Neural cell (in vitro differentiated cells): ENCODE measurements around the gene PDE8A. TPM values are rescaled to one million over a fixed set of nuclear protein-coding genes. Genes with fewer than 3 reads are reported as not detected.

ENCODE experiments used
- H2AFZ ChIP-seq: fragments of 200-600, 300-800 bp; sonication (generic), shearing (Covaris generic); 2 replicates; pipeline ENCODE4 v1.6.0; 2014; ENCODE audit warnings: low read depth, mild to moderate bottlenecking, antibody characterized with exemption, low read length, moderate library complexity
- H3F3A ChIP-seq: fragments of 200-600 bp; shearing (Covaris generic); 2 replicates; pipeline ENCODE4 v1.6.1; 2016; ENCODE audit warnings: mild to moderate bottlenecking, moderate library complexity, mixed read lengths, antibody characterized with exemption, low read length; ENCODE audit not compliant: insufficient read depth, poor library complexity, severe bottlenecking
- H3K27ac ChIP-seq: fragments of 200-600, 300-800 bp; sonication (generic), shearing (Covaris generic); 2 replicates; pipeline ENCODE4 v1.5.1; 2014; ENCODE audit warnings: mild to moderate bottlenecking, low read length, moderate library complexity
- H3K27me3 ChIP-seq: fragments of 300-800, 200-600 bp; sonication (generic), shearing (Covaris generic); 2 replicates; pipeline ENCODE4 v1.6.0; 2014; ENCODE audit warnings: mild to moderate bottlenecking, low read depth, low read length, moderate library complexity; ENCODE audit not compliant: insufficient read depth
- H3K36me3 ChIP-seq: fragments of 300-800, 200-600 bp; sonication (generic), shearing (Covaris generic); 2 replicates; pipeline ENCODE4 v1.5.1; 2014; ENCODE audit warnings: mild to moderate bottlenecking, antibody characterized with exemption, low read length, moderate library complexity; ENCODE audit not compliant: insufficient read depth
- H3K4me2 ChIP-seq: fragments of 300-800, 200-600 bp; sonication (generic), shearing (Covaris generic); 2 replicates; pipeline ENCODE4 v1.6.0; 2014; ENCODE audit warnings: mild to moderate bottlenecking, low read length
- H3K4me3 ChIP-seq: fragments of 300-800, 200-600 bp; sonication (generic), shearing (Covaris generic); 2 replicates; pipeline ENCODE4 v1.5.1; 2014; ENCODE audit warnings: mild to moderate bottlenecking, low read length, moderate library complexity
- H3K79me2 ChIP-seq: fragments of 200-600 bp; shearing (Covaris generic); replicated peaks from 2 replicates; pipeline ENCODE4 v1.6.0; 2014; ENCODE audit warnings: mild to moderate bottlenecking, low read length, moderate library complexity; ENCODE audit not compliant: insufficient read depth
- H3K9ac ChIP-seq: fragments of 300-800, 200-600 bp; sonication (generic), shearing (Covaris generic); 2 replicates; pipeline ENCODE4 v1.6.1; 2016; ENCODE audit warnings: mild to moderate bottlenecking, low read length, mixed read lengths
- H3K9me2 ChIP-seq: fragments of 200-600 bp; shearing (Covaris generic); 2 replicates; pipeline ENCODE4 v1.6.1; 2016; ENCODE audit warnings: mild to moderate bottlenecking, low read length, mixed read lengths; ENCODE audit not compliant: insufficient read depth
- H3K9me3 ChIP-seq: fragments of 200-600, 300-800 bp; sonication (generic), shearing (Covaris generic); 2 replicates; pipeline ENCODE4 v1.6.1; 2016; ENCODE audit warnings: mild to moderate bottlenecking, mixed run types, low read length, moderate library complexity, mixed read lengths
- H4K20me1 ChIP-seq: fragments of 200-600 bp; shearing (Covaris generic); 2 replicates; pipeline ENCODE4 v1.6.1; 2016; ENCODE audit warnings: mild to moderate bottlenecking, mixed run types; ENCODE audit not compliant: insufficient read depth
- CTCF ChIP-seq: fragments of 450-650 bp; IDR thresholded peaks from 2 replicates; pipeline ENCODE4 v1.5.1; 2014; ENCODE audit warnings: antibody characterized with exemption, mild to moderate bottlenecking, moderate library complexity; ENCODE audit not compliant: poor library complexity, severe bottlenecking
- EP300 ChIP-seq: fragments of 450-650 bp; conservative IDR thresholded peaks from 2 replicates; pipeline ENCODE4 v1.6.1; 2014; ENCODE audit warnings: antibody characterized with exemption, mild to moderate bottlenecking, moderate library complexity; ENCODE audit not compliant: poor library complexity, severe bottlenecking
- EZH2 ChIP-seq: fragments of 200-600, 300-800 bp; shearing (Covaris generic), sonication (generic); IDR thresholded peaks from 2 replicates; pipeline ENCODE4 v1.6.1; 2014; ENCODE audit warnings: antibody characterized with exemption, low read length, borderline replicate concordance, mild to moderate bottlenecking; ENCODE audit not compliant: insufficient read depth, poor library complexity, severe bottlenecking
- MXI1 ChIP-seq: fragments of 450-650 bp; conservative IDR thresholded peaks from 2 replicates; pipeline ENCODE4 v1.6.1; 2014; ENCODE audit warnings: antibody characterized with exemption, mild to moderate bottlenecking; ENCODE audit not compliant: poor library complexity, severe bottlenecking
- POLR2AphosphoS5 ChIP-seq: IDR thresholded peaks from 2 replicates; pipeline ENCODE4 v1.6.1; 2012
- RAD21 ChIP-seq: fragments of 450-650 bp; conservative IDR thresholded peaks from 2 replicates; pipeline ENCODE4 v1.6.1; 2014; ENCODE audit warnings: antibody characterized with exemption, mild to moderate bottlenecking, moderate library complexity
- REST ChIP-seq: IDR thresholded peaks from 2 replicates; pipeline ENCODE4 v1.6.1; 2012; ENCODE audit warnings: borderline replicate concordance
- SMC3 ChIP-seq: fragments of 450-650 bp; conservative IDR thresholded peaks from 2 replicates; pipeline ENCODE4 v1.6.1; 2014; ENCODE audit warnings: antibody characterized with exemption, mild to moderate bottlenecking, moderate library complexity; ENCODE audit not compliant: poor library complexity
- TAF1 ChIP-seq: IDR thresholded peaks from 2 replicates; pipeline ENCODE4 v1.6.1; 2012; ENCODE audit warnings: low read depth
- polyA plus RNA-seq: library from polyadenylated mRNA; depleted of rRNA; stranded (reverse); fragments of >200 nt; gene quantifications from 2 replicates; pipeline ENCODE4 v1.2.3, GENCODE V29; 2014

PDE8A gene
- polyA plus RNA-seq, 1 donor from 2014 or later: 13.2 TPM

GRCh38 chr15:85021409-85021808, 39.8 kb downstream of the PDE8A start:
- H4K20me1 ChIP-seq: no peaks in the 10 kb centered on the region
- no peak overlapping the region for H2AFZ ChIP-seq
- H3K79me2 ChIP-seq: no peaks in the 10 kb centered on the region
- no peak overlapping the region for H3K4me3 ChIP-seq
- no peak overlapping the region for H3K4me2 ChIP-seq
- no peaks in the 10 kb centered on the region for H3F3A ChIP-seq
- no peaks in the 10 kb centered on the region for H3K36me3 ChIP-seq
- no peak overlapping the region for H3K9ac ChIP-seq
- TF ChIP-seq POLR2AphosphoS5 (no peak), RAD21 (no peak), EP300 (no peak)
- no peak overlapping the region for H3K27ac ChIP-seq
- no peaks in the 10 kb centered on the region for H3K27me3 ChIP-seq
- H3K9me3 ChIP-seq: no peaks in the 10 kb centered on the region
- no peaks in the 10 kb centered on the region for H3K9me2 ChIP-seq

- Histone ChIP-seq H4K20me1 (no peaks in the 10 kb centered on the region), H3K9ac (no peak overlapping the region), H3K9me2 (no peaks in the 10 kb centered on the region), H2AFZ (no peak overlapping the region), H3K27ac (no peak overlapping the region), H3K9me3 (no peaks in the 10 kb centered on the region), H3K79me2 (no peaks in the 10 kb centered on the region), H3K36me3 (no peaks in the 10 kb centered on the region), H3K4me2 (no peak overlapping the region), H3K27me3 (no peaks in the 10 kb centered on the region), H3F3A (no peaks in the 10 kb centered on the region), H3K4me3 (no peak overlapping the region)
- TF ChIP-seq EP300 (no peak), SMC3 (no peak), EZH2 (no peak)
Observed at GRCh38 chr15:85022860-85023403, 41.3 kb downstream of the PDE8A start.

- H4K20me1 ChIP-seq: no peaks in the 10 kb centered on the region
- H3K36me3 ChIP-seq: no peaks in the 10 kb centered on the region
- no peak overlapping the region for H3K4me2 ChIP-seq
- H2AFZ ChIP-seq: no peak overlapping the region
- no peaks in the 10 kb centered on the region for H3F3A ChIP-seq
- H3K27me3 ChIP-seq: no peaks in the 10 kb centered on the region
- H3K9me3 ChIP-seq: no peaks in the 10 kb centered on the region
- H3K4me3 ChIP-seq: no peak overlapping the region
- no peak overlapping the region for H3K27ac ChIP-seq
- H3K9me2 ChIP-seq: no peaks in the 10 kb centered on the region
- no peak for TF ChIP-seq REST
- no peak for TF ChIP-seq TAF1
- TF ChIP-seq MXI1: no peak
- no peak for TF ChIP-seq RAD21
- no peak for TF ChIP-seq POLR2AphosphoS5
- no peak for TF ChIP-seq CTCF
- no peak for TF ChIP-seq EP300
- TF ChIP-seq SMC3: no peak
- TF ChIP-seq EZH2: no peak
- no peak overlapping the region for H3K9ac ChIP-seq
- no peaks in the 10 kb centered on the region for H3K79me2 ChIP-seq
Observed at GRCh38 chr15:85024003-85024402, 42.3 kb downstream of the PDE8A start.
